Measurements from ENCODE around the gene C15orf39. TPM values are rescaled to one million over a fixed set of nuclear protein-coding genes. Genes with fewer than 3 reads are reported as not detected.
"Not testable (repeated sequence)": the region's sequence is repeated elsewhere in the genome, so short reads cannot be mapped to it uniquely, and the experiment has no call there.

The C15orf39 gene
- total RNA-seq, 2 donors from 2014 or later, result 22.3 to 27.3 TPM

- intact Hi-C loops (cut with DNase I), result no loop called here
- Histone ChIP-seq H3K27me3 (no peaks in the 10 kb centered on the region), H3K27ac (no peak overlapping the region), H3K36me3 (peaks cover 17% of the 10 kb centered on the region), H3K9me3 (no peaks in the 10 kb centered on the region), H3K4me1 (no peaks in the 10 kb centered on the region), H3K9ac (ENCODE audit: low read depth in 2 of 2, low read length in 2 of 2) (no peak overlapping the region), H3K4me3 (no peak overlapping the region)
- DNase-seq, result no peak
- TF ChIP-seq CTCF (IDR thresholded peaks at IDR 0.05), result no peak
These were observed 11.6 kb downstream of the C15orf39 start for GRCh38 chr15:75213212-75213767.

- intact Hi-C loops (cut with DNase I), result no loop called here
- H3K36me3 ChIP-seq, result peaks cover 17% of the 10 kb centered on the region
- no peak for DNase-seq
- no peaks in the 10 kb centered on the region for H3K27me3 ChIP-seq
- no peak overlapping the region for H3K9ac ChIP-seq (ENCODE audit: low read depth in 2 of 2, low read length in 2 of 2)
- no peak for TF ChIP-seq CTCF (IDR thresholded peaks at IDR 0.05)
- H3K4me3 ChIP-seq, result no peak overlapping the region
- H3K27ac ChIP-seq, result no peak overlapping the region
- H3K9me3 ChIP-seq, result no peaks in the 10 kb centered on the region
- H3K4me1 ChIP-seq, result no peaks in the 10 kb centered on the region
These were observed 12.1 kb downstream of the C15orf39 start for GRCh38 chr15:75213768-75214221.

- Histone ChIP-seq H3K36me3 (peaks cover 16% of the 10 kb centered on the region), H3K4me3 (no peak overlapping the region), H3K27ac (no peak overlapping the region), H3K27me3 (no peaks in the 10 kb centered on the region), H3K4me1 (no peaks in the 10 kb centered on the region), H3K9ac (ENCODE audit: low read depth in 2 of 2, low read length in 2 of 2) (no peak overlapping the region), H3K9me3 (no peaks in the 10 kb centered on the region)
- TF ChIP-seq CTCF (IDR thresholded peaks at IDR 0.05), result no peak
- intact Hi-C loops (cut with DNase I), result no loop called here
- no peak for DNase-seq
These were observed 12.8 kb downstream of the C15orf39 start for GRCh38 chr15:75214293-75215096.

- H3K27ac ChIP-seq, result no peak overlapping the region
- no peak for TF ChIP-seq CTCF (IDR thresholded peaks at IDR 0.05)
- intact Hi-C loops (cut with DNase I), result no loop called here
- H3K27me3 ChIP-seq, result no peaks in the 10 kb centered on the region
- peaks cover 13% of the 10 kb centered on the region for H3K36me3 ChIP-seq
- DNase-seq, result no peak
- H3K9me3 ChIP-seq, result no peaks in the 10 kb centered on the region
- no peaks in the 10 kb centered on the region for H3K4me1 ChIP-seq
- no peak overlapping the region for H3K9ac ChIP-seq (ENCODE audit: low read depth in 2 of 2, low read length in 2 of 2)
- no peak overlapping the region for H3K4me3 ChIP-seq
These were observed 13.7 kb downstream of the C15orf39 start for GRCh38 chr15:75215107-75216004.

GRCh38 chr15:75217012-75217411 lies 15.3 kb downstream of the C15orf39 start:
- Histone ChIP-seq H3K4me3 (no peak overlapping the region), H3K9ac (ENCODE audit: low read depth in 2 of 2, low read length in 2 of 2) (no peak overlapping the region), H3K4me1 (no peaks in the 10 kb centered on the region), H3K9me3 (no peaks in the 10 kb centered on the region), H3K36me3 (peaks cover 7% of the 10 kb centered on the region), H3K27ac (no peak overlapping the region), H3K27me3 (no peaks in the 10 kb centered on the region)
- intact Hi-C loops (cut with DNase I), result no loop called here
- no peak for DNase-seq
- TF ChIP-seq CTCF (IDR thresholded peaks at IDR 0.05), result no peak

- intact Hi-C loops (cut with DNase I); DNase-seq; H3K27me3 ChIP-seq; H3K4me1 ChIP-seq; H3K36me3 ChIP-seq; H3K27ac ChIP-seq; H3K9ac ChIP-seq (ENCODE audit: low read depth in 2 of 2, low read length in 2 of 2); H3K9me3 ChIP-seq; H3K4me3 ChIP-seq: not testable (repeated sequence)
These were observed 15.9 kb downstream of the C15orf39 start for GRCh38 chr15:75217574-75217973.

GRCh38 chr15:75219507-75219929 lies 17.8 kb downstream of the C15orf39 start:
- not testable (repeated sequence) for DNase-seq

More at GRCh38 chr15:75219507-75219929, 17.8 kb downstream of the C15orf39 start:
- H3K36me3 ChIP-seq; intact Hi-C loops (cut with DNase I); H3K4me1 ChIP-seq; H3K27ac ChIP-seq; H3K9ac ChIP-seq (ENCODE audit: low read depth in 2 of 2, low read length in 2 of 2); H3K9me3 ChIP-seq; H3K27me3 ChIP-seq; H3K4me3 ChIP-seq: not testable (repeated sequence)

Measured in colonic mucosa (tissue), 4 donors.